SHP77 treated with DMSO at 0.1 percent for 48 hours (cell line): ENCODE measurements around the gene TFAM.

Experiments used
- DNase-seq: peaks from one replicate; lab custom pipeline; 2025; lab: John Stamatoyannopoulos, UW

Gene TFAM

DNA sequence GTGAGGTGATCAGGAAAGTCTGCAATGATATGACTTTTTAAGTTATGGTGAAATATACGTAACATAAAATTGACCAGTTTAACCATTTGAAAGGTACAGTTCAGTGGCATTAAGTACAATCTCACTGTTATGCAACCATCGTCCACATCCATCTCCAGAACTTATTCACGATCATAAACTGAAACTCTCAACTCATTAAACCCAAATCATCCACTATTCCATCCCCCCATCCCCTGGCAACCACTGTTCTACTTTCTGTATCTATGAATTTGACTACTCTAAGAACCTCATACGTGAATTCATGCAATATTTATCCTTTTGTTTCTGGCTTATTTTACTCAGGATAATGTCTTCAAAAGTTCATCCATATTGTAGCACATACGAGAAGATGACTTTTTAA is 48.4 kb downstream of the TFAM start:
- DNase-seq = no peak

DNA sequence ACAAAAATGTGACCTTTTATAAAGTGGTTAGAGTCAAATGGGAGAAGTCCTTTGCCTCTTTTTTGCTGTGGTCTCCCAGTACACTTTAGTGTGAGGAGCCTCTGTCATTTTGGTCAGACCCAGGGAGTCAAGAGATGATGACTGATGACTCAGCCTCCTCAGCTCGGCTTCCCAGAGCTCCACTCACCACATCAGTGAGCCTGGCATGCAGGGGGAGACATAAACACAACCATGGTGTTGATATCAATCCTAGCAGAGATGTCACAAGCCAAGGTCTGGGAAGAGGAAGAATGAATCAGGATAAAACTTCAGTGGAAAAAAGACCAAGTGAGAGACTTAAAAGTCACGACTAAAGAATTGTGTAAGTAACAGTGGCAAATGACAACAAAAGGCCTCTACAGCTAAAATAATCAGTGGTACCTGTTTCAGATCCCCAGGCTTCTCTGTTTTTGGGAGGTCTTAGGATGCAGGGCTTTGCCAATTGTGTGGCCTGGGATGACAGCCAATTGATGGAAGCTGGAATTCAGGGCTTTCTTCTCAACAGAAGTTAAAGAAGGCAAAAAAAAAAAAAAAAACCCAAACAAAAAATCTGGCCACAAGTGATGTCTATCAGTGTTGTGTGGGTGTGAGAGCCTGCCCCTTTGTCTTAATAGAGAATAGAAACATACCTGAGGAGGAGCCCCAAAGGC is 50.2 kb downstream of the TFAM start:
- no peak for DNase-seq

DNA sequence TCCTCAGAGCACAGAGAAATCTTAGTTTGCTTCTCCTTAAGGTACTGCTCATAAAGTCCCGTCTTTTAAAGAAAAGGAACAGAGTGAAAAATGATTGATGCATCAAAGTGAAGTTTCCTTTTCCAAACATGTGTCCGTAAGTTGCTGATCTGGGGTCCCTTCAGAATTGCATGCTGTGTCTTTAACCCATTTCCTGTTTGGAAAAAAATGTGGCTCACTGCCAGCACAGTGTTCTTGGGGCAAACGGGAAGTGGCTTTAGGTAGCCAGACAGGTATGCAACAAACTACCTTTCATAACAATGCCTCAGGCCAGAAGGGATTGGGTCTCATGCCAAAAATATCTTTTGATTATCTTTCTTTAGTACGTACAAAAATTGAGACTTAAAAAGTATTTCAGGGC is 50.9 kb downstream of the TFAM start:
- no peak for DNase-seq

DNA sequence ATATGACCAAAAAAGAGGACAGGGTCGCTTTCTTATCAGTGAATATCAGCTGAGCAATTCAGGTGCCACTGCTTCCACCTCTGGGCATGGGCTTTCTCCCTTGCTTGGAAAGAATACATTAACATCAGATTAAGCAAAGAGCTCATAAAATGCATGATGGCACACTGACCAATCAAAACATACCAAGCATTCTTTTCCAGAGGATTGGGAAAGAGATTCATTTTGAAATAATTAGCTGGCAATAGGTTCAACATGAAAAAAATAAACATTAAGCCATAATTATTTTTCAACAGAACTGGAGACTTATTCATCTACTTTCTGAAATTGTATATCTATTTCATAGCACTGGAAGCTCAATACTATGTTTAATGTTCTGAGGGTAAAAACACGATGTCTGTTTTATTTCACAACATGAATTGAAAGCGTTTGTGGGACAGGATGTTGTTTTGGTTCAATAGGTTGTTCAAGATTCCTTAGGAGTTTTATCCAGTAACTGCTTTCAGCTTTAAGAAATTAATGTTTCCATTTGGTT is 53.2 kb downstream of the TFAM start:
- no peak for DNase-seq

DNA sequence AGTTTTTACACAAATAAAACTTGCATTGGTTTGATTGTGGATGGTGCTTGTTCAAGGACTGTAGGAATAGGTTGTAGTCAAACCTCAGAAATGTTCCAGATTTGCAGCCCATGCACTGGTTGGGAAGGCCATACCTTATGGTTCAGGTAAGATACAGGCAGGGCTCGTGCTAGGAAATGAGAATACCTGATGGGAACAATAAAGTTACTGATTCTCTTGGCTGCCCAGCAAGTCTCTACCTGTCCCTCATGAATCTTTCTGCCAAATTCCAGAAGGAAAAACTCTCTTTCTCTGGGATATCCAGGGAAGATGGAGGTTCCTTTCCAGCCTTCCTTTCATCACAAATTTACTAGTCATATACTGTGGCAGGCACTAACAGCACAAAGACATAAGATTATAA is 53.8 kb downstream of the TFAM start:
- no peak for DNase-seq

DNA sequence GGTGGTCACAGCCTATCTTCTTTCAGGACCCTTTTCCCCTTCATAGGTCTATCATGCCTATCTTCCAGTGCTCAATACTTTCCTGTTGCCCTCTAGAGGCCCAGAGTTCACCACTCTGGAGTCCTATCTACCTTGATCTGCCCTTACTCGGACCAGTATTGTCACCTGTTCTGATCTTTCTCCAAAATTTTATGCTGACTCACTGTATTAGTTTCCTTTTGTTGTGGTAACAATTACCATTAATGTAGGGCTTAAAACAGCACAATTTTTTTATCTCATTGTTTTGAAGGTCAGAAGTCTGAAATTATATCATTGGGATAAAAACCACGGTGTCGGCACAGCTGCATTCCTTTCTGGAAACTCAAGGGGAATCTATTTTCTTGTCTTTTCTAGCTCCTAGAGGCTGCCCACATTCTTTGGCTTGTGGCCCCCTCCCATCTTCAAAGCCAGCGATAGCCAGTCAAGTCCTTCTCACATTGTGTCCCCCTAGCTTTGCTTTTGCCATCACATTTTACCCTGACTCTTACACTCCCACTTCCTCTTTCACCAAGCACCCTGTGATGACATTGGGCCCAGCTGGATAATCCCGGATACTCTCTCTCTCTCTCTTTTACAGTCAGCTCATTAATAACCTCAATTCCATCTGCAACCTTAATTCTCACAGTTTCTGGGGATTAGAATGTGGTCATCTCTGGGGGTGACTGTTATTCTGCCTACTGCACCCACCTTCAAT is 54.6 kb downstream of the TFAM start:
- no peak for DNase-seq

DNA sequence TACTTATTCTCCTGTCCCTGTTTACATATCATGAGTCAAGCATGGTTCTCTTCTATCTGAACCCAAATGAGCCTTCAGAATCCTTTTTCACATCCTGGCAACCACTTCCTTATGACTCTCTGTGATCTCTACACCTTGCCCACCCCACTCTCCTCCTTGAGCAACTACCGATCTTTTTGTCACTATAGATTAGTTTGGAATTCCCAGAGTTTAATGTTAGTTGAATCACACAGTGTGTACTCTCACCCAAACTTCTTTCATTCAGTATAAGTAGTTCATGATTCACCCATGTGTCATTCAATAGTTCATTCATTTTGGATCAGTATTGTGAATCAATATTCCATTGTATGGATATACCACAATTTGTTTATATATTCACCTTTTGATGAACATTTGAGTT is 55.3 kb downstream of the TFAM start:
- DNase-seq = no peak

DNA sequence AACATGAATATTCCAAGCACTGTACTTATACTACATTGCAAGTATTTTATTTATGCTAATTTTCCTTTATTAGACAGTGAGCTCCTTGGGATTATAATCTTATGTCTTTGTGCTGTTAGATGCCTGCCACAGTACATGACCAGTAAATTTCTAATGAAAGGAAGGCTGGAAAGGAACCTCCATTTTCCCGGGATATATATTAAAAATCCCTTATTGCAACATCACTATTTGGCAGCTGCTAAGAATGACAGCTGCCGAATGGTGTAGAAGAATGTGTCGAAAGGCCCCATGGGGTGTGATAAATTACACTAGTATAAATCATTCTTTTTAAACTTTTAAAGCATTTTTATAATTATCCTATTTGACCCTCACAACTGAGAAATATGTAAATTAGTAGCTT is 59.1 kb downstream of the TFAM start:
- no peak for DNase-seq

DNA sequence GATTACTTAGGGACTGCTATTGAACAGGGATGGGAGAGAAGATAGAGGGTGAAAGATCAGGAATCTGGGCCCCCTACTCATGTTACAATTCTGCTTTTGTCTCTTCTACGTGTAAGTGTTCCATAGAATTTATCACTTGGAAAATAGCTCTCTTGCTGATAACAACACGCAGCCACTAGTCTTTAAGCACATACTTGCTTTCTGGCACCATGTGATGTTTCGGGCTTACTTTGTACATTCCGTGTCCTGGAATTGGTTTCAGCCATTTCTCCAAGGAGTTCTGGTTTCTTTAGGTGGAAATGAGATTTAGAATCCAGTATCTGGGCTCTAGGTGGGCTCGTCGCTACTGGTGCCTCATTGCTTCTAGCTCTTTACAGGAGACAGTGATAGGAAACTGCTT is 59.7 kb downstream of the TFAM start:
- no peak for DNase-seq

DNA sequence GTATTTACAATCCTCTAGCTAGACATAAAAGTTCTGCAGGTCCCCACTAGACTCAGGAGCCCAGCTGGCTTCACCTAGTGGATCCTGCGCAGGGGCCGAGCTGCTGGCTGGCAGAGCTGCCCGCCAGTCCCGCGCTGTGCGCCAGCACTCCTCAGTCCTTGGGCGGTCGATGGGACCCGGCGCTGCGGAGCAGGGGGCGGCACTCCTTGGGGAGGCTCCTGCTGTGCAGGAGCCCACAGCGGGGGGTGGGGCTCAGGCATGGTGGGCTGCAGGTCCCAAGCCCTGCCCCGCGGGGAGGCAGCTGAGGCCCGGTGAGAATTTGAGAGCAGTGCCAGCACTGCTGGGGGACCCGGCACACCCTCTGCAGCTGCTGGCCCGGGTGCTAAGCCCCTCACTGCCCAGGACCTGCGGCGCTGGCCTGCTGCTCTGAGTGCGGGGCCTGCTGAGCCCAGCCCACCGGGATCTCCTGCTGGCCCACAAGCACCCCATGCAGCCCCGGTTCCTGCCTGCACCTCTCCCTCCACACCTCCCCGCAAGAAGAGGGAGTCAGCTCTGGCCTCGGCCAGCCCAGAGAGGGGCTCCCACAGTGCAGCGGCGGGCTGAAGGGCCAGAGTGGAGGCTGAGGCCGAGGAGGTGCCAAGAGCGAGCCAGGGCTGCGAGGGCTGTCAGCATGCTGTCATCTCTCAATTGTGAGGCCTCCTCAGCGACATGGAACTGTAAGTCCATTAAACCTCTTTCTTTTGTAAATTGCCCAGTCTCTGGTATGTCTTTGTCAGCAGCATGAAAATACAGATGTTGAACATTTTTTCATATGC is 63.1 kb downstream of the TFAM start:
- no peak for DNase-seq
